ENCODE results near the gene SAFB. TPM values are rescaled to one million over a fixed set of nuclear protein-coding genes. Genes with fewer than 3 reads are reported as not detected.

SAFB gene
- total RNA-seq, 2 experiments from 2014 or later, result 68.9 to 177 TPM

DNA sequence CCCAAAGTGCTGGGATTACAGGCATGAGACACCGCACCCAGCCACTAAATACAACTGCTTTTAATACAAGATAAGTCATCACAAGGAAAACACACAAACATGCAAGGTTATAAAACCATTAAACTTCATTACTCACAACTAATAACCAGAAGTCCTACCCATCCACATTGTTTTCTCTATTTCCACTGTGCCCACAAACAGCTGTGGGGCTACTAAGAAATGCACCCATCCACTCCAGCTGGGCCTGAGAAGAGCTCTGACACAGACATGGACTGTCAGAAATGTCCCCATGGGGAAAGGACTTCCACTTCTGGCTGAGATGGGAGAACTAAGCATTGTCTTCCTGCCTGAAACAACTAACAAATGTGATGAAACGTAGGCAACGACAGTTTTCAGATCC is 17.5 kb upstream of the SAFB start:
- no TSS peak for BruUV-seq (replicated peaks)
- H3K9me3 ChIP-seq (ENCODE audit: low read length), result no peaks in the 10 kb centered on the region
- no peak for DNase-seq (ENCODE audit: low spot score)
- H3K4me1 ChIP-seq (ENCODE audit: insufficient read depth, low read length, poor library complexity, severe bottlenecking), result no peaks in the 10 kb centered on the region
- ChIA-PET CTCF (ENCODE audit: unreplicated experiment) (no interaction called here), POLR2A (no interaction called here)
- no peak overlapping the region for H2AFZ ChIP-seq (ENCODE audit: low read length)
- no peak overlapping the region for H3K4me2 ChIP-seq (ENCODE audit: low read length)
- no peaks in the 10 kb centered on the region for H3K9me2 ChIP-seq (ENCODE audit: insufficient read depth, low read length)
- intact Hi-C loops (cut with micrococcal nuclease; ENCODE audit: unreplicated experiment), result no loop called here
- no peak overlapping the region for H3K4me3 ChIP-seq (ENCODE audit: low read depth, low read length, poor library complexity, severe bottlenecking)
- H3K36me3 ChIP-seq (ENCODE audit: insufficient read depth, low read length), result peaks cover 94% of the 10 kb centered on the region
- H3K27ac ChIP-seq (ENCODE audit: low read depth, low read length, poor library complexity, severe bottlenecking), result no peak overlapping the region
- 0 out of 2 replicates have a peak, but pooled peaks cover 7% of the 10 kb centered on the region for H4K20me1 ChIP-seq (ENCODE audit: insufficient read depth, low read length)
- no peak for TF ChIP-seq EZH2phosphoT487 (IDR thresholded peaks at IDR 0.05; ENCODE audit: borderline replicate concordance, low read depth, low read length)
- no peak for TF ChIP-seq CTCF (conservative IDR thresholded peaks at IDR 0.05; ENCODE audit: low read length)
- no peaks in the 10 kb centered on the region; the same call in 1 of the 2 replicates for H3K79me2 ChIP-seq (ENCODE audit: insufficient read depth, low read depth, low read length)

DNA sequence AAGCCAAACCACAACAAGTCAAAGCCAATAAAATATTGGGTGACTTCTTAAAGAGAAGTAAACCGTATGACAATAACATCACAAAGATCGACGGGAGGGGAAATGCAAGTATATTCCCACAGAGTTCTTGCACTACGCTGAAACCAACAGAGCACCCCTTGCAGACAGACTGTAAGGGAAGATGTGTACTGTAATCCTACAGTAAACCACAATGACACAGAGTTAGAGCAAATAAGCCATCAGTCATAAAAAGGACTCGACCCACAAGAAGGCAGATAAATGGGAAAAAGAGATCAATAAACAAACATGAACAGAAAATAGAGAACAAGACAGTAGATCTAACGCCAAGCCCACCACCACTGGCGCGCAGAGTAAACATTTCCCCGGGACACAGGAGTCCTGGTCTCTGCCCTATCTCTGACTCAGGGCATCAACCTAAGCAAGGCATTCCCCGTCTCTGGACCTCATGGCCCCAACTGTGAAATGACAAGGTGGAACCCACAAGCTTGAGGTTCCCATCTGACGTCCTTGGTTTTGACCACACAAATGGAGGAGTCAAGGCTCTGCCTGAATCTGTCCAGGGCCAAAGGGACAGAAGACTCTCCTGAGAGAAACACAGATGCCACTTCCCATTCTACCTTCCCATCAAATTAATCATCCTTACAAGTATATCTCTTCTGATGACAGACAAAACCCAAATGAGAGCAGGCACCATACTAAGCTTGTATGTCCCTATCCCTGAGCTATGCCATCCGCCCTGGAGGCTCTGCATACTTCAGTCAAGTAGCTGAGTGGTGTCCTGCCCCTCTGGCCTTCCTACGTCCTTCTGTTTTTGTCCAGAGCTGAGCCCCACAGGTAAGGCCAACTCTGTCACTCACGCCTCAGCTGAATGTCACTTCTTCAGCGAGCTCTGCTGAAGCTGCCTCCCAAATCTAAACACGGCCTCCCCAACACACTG is 15.3 kb upstream of the SAFB start:
- no TSS peak for BruUV-seq (replicated peaks)
- POLR2A ChIA-PET, result no interaction called here

More for the DNA sequence above, 15.3 kb upstream of the SAFB start:
- Histone ChIP-seq H3K79me2 (ENCODE audit: insufficient read depth, low read depth, low read length) (no peaks in the 10 kb centered on the region; the same call in 1 of the 2 replicates), H3K4me1 (ENCODE audit: insufficient read depth, low read length, poor library complexity, severe bottlenecking) (no peaks in the 10 kb centered on the region), H3K4me2 (ENCODE audit: low read length) (no peak overlapping the region), H3K36me3 (ENCODE audit: insufficient read depth, low read length) (peaks cover 92% of the 10 kb centered on the region), H3K4me3 (ENCODE audit: low read depth, low read length, poor library complexity, severe bottlenecking) (no peak overlapping the region), H4K20me1 (ENCODE audit: insufficient read depth, low read length) (0 out of 2 replicates have a peak, but pooled peaks cover 7% of the 10 kb centered on the region), H3K9me3 (ENCODE audit: low read length) (no peaks in the 10 kb centered on the region), H3K9me2 (ENCODE audit: insufficient read depth, low read length) (no peaks in the 10 kb centered on the region), H3K27ac (ENCODE audit: low read depth, low read length, poor library complexity, severe bottlenecking) (no peak overlapping the region), H2AFZ (ENCODE audit: low read length) (no peak overlapping the region)
- intact Hi-C loops (cut with micrococcal nuclease; ENCODE audit: unreplicated experiment), result no loop called here
- CTCF ChIA-PET (ENCODE audit: unreplicated experiment), result no interaction called here
- no peak for DNase-seq (ENCODE audit: low spot score)
- TF ChIP-seq EZH2phosphoT487 (IDR thresholded peaks at IDR 0.05; ENCODE audit: borderline replicate concordance, low read depth, low read length) (no peak), CTCF (conservative IDR thresholded peaks at IDR 0.05; ENCODE audit: low read length) (no peak)

Data from OCI-LY7 (cell line).